ENCODE measurements around the gene ATP5MC2. TPM values are rescaled to one million over a fixed set of nuclear protein-coding genes. Genes with fewer than 3 reads are reported as not detected.
"Not testable (repeated sequence)": the region's sequence is repeated elsewhere in the genome, so short reads cannot be mapped to it uniquely, and the experiment has no call there.

The ATP5MC2 gene
- total RNA-seq, 1 donor from 2014 or later: 148 TPM

DNA sequence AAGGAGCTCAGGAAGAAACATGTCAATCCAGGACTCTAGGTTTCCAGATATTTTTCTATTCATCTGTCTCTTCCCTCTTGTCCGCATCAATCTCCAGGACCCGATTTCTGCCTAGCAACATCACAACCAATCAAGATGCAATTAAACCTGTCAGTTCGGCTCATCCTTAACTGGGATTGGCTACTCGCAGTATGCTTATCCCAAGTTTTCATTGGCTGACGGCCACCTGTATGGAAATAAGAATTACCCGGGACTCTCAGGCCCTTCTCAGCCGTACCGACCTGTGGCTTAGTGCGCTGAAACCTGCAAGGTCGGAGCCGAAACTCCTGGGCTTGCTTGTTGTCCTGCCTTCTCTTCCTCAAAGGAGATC, 20.4 kb upstream of the ATP5MC2 start:
- intact Hi-C loops (cut with DNase I): no loop called here
- DNase-seq (ENCODE audit: low spot score): no peak
- ATAC-seq: peak; percentile 82

DNA sequence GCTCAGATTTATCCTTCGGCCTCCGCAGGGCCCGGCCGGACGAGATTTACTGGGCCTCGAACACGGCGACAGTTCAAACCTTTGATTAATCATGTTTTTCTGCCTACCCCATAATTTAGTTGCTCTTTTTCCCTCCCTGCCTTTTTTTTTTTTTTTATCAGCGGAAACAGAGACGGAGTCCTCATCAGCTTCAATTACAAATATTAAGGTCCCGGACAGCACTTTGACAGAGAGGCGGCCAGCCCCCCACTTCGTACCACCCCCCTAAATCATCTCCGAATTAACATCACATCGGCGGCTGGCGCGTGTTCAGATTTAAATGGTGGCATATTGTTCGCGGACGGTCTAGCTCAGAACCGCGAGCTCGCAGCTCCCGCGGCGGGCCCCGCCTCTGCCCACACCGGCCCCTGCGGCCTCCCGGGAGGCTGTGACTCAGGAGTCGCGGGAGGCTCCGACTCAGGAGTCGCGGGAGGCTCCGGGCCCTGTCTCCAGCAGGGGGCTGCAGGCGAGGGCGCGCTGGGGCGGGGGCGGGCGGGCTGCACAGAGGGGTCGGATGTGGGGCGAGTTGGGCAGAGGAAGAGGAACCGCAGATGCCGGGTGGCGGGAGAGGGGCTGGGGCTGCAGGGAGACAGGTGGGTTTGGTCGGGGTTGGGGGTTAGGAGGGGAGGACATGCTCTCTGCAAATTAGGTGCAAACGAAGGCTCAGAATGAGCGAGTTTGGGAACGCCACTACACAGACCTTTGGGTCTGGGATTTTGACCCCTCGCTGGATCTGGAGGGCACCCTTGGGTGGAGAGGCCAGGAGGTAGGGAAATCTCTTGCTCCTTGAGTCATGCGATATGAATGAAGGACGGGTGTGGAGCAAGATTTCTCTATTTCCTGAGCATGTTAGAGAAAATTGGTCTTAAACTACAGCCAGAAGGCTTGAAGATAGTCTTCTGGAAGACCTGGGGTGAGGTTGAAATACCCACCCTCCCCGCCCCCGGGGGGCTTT, 19.6 kb upstream of the ATP5MC2 start:
- ATAC-seq: peak; percentile 21
- intact Hi-C loops (cut with DNase I): no loop called here
- peak; percentile 67 for DNase-seq (ENCODE audit: low spot score)

DNA sequence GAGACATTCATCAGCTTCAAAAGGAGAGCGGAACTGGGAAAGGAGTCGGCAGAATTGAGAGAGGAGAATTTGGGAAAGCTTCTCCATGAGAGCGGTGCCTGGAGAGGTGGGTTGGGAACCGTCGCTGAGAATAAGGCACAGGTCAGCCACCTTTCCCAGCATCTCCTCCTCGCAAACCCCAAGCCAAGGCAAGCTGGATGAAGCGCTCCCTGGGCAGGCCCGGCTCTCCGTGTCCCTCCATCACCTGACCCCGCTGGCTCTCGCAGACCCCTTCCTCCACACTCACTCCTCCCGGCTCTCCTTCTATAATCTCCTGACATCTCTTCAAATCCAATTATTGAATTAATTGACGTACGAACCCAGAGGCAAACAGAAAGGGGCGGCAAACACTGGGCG, 18.9 kb upstream of the ATP5MC2 start:
- DNase-seq (ENCODE audit: low spot score) (no peak), ATAC-seq (no peak)
- intact Hi-C loops (cut with DNase I): no loop called here

DNA sequence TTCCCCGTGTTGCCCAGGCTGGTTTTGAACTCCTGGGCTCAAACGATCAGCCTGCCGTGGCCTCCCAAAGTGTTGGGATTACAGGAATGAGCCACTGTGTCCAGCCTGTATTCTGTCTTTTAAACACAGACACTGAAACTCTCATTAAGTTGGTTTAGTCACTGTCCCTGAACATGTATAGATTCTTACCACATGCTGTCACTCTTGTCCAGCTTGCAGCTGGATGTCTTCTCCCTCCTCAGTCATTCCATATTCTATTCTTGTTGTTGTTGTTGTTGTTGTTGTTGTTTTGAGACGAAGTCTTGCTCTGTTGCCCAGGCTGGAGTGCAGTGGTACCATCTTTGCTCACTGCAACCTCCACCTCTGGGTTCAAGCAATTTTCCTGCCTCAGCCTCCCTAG, 12.3 kb upstream of the ATP5MC2 start:
- ATAC-seq: no peak
- intact Hi-C loops (cut with DNase I): no loop called here

DNA sequence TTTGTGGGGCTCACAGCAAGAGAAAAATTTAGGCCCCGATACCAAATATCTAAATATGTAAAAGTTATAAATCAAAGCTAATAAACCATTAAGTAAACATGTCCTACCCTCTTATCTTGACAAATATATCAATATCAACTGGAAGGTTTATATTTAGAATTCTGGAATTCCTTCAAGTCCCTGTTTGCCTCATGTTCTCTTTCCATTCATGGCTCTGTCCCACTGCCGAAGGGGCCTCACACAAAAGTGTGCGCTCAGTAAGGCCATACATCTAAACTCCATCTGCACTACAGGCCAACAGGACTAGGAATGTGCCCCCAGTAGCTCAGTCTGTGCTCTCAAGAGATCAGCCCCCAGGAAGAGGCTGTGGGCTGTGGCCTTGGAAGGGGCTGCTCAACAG, 10.6 kb upstream of the ATP5MC2 start:
- ATAC-seq (no peak), DNase-seq (ENCODE audit: low spot score) (no peak)
- intact Hi-C loops (cut with DNase I): no loop called here

More for the DNA sequence above, 12.3 kb upstream of the ATP5MC2 start:
- no peak for DNase-seq (ENCODE audit: low spot score)

DNA sequence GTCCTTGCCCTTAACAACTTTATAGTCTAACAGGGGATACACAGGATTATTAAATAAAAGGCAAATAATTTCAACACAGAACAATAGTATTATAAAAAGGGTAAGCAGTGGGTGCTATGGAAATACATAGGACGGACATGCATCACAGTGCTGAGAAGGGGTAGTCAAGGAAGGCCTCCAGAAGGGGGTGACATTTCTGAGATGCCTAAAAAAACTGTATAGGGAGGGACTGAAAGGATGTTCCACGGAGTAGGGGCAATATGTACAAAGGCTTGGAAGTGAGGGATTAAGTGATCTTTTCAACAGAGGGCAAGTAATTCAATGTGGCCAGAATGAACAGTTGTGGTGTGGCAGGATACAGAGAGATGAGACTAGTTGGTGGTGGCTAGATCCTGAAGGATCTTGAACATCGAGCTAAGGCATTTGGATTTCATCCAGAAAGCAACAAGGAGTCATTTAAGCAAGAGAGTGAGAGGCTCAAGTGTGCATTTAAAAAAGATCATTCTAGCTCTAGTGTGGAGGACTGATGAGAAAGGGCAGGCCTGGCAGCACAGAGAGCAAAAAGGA, 8.9 kb upstream of the ATP5MC2 start:
- no peak for DNase-seq (ENCODE audit: low spot score)
- no peak for ATAC-seq
- intact Hi-C loops (cut with DNase I): no loop called here

DNA sequence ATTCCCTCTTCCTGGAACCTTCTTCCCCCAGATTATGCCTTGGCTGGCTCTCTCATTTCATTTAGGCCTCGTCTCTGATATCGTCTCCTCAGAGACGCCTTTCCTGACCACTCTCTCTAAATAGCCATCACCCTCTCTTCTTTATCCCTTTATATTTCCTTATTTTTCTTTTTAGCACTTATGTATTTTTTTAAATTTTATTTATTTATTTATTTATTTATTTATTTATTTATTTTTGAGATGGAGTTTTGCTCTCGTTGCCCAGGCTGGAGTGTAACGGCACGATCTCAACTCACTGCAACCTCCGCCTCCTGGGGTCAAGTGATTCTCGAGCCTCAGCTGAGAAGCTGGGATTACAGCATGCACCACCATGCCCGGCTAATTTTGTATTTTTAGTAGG, 8.1 kb upstream of the ATP5MC2 start:
- intact Hi-C loops (cut with DNase I): no loop called here

DNA sequence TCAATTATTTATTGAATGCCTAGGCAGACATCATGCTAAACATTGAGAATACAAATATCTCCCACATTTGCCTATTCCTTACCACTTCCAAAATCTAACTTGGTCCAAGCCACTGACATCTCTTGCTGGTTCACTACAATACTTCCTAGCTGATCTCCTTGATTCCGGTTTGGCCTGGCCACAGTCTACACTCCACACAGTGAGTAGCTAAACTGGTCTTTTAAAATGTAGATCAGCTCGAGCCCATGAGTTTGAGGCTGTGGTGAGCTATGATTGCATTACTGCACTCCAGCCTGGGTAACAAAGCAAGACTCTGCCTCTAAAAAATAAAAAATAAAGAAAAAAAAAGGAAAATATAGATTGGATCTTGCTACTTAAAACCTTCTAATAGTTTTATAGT, 7.6 kb upstream of the ATP5MC2 start:
- DNase-seq (ENCODE audit: low spot score) (no peak), ATAC-seq (no peak)
- intact Hi-C loops (cut with DNase I): no loop called here

More for the DNA sequence above, 8.1 kb upstream of the ATP5MC2 start:
- DNase-seq (ENCODE audit: low spot score) (no peak), ATAC-seq (no peak)

DNA sequence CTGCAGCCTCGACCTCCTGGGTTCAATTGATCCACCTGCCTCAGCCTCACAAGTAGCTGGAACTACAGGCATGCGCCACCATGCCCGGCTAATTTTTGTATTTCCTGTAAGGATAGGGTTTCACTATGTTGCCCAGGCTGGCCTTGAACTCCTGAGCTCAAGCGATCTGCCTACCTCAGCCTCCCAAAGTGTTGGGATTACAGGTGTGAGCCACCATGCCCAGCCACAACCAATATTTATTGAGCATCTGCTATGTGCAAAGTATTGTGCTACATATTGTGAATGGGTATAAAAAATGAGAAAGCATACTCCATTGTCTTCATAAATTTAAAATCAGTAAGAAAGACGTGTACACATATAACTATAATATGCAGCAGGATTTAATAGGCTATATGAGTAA, 4.2 kb upstream of the ATP5MC2 start:
- intact Hi-C loops (cut with DNase I); ATAC-seq; DNase-seq (ENCODE audit: low spot score): not testable (repeated sequence)

DNA sequence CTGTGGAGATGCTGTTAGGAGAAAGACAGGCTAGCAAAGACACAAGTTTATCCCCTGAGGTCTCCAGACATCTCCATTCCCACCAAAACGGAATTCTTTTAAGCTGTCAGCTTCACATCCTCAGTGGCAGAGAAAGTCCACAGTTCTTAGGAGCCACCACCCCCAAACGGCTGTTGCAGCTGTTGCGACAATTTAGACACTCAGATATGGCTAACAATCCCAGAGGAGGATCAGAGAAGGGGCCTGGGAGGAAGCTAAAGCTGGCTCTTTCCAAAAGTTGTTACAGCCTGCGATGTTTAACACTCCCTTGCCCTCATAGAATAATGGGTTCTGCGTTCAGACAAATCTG, 1.9 kb upstream of the ATP5MC2 start:
- ATAC-seq (no peak), DNase-seq (ENCODE audit: low spot score) (no peak)
- intact Hi-C loops (cut with DNase I): loop anchor here (10.0 kb wide), 1 partner anchor 133 kb away; no protein-coding TSS in a partner anchor

DNA sequence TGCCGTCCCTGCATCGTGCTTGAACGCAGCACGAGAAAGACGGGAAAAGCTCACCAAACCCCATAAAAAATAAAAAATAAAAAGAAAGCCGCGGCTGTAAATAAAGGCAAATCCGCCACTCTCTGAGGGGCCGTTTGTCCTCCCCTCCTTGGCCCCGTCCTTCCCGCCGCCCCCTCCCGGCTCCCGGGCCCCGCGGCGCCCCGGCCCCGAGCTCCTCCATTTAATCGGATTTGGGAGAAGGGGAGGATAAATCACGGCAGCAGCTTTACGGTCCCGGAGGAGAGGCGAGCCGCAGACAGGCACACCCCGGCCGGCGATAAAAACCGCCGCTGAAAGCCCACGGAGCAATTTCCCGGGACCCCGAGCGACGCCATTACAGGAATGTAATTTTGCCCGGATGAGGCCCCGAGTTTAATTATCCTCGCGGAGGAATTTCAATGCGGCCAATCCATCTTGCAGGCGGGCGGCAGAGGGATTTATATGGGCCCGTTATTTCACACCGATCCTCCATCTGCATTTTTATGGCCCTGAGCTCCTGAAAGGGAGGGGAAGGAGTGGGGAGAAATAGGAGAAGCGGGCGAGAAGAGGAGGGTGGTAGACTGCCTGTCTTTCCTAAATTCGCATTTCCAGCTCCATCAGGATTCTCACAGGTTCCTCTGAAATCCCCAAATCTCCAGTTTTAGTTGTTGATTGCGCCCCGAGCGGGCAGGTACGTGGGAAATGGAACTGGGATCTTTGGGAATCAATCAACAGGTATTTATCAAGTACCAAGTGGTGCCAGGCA, 1.3 kb upstream of the ATP5MC2 start:
- ATAC-seq (peak; percentile 2), DNase-seq (ENCODE audit: low spot score) (no peak)
- intact Hi-C loops (cut with DNase I): loop anchor here (10.0 kb wide), 1 partner anchor 132 kb away; no protein-coding TSS in a partner anchor

DNA sequence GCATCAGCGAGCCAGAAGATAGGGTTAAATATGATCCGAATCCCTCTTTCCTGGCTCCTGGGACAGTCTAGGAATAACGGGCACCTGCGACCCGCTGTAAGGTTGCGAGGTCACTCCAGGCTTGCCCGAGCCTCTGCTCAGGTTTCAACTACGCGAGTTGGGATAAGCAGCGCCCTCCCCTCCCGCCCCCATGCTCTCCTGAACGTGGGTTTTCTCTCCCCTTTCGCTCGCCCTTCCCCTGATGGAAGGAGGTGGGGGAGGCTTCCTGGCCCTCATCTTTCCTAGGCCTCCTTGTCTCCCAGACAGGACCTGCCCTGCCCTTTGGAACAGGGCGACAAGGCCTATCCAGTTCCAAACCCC, 753 bp upstream of the ATP5MC2 start:
- peak; percentile 74 for DNase-seq (ENCODE audit: low spot score)
- intact Hi-C loops (cut with DNase I): loop anchor here (10.0 kb wide), 1 partner anchor 132 kb away; no protein-coding TSS in a partner anchor
- ATAC-seq: peak; percentile 55

DNA sequence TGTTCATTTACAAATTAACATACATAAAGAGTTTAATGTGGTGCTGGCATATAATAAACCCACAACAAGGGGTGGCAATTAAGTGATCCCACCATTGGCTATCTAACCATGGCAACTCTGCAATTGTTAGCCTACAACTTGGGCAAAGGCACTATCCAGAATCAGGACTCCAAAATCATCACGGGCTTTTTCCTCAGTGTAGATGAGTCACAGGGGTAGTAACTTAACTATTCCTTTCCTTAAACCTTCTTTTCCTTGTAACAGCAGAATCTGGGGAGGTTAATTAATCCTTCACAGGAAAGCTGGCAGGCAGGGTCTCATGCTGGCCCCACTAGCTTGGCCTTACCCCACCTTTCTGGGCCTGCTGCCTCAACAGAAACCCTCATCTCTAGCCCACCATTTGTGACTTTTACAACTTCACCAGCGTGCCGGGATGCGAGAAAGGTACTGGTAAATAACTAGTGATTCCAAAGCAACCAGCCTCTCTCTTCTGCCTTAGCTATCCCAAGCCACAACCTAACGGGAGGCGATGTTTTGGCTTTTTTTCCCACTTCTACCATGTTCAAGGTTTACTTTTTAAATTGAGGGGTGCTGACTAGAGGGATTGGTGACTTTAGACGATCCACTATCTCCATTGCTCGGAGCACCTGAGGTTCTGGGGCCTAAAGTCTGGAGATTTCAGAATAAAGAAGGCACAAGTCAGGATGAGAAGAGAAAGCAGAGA, 744 bp downstream of the ATP5MC2 start:
- no peak for DNase-seq (ENCODE audit: low spot score)
- intact Hi-C loops (cut with DNase I): loop anchor here (10.0 kb wide), 1 partner anchor 130 kb away; no protein-coding TSS in a partner anchor
- no peak for ATAC-seq

DNA sequence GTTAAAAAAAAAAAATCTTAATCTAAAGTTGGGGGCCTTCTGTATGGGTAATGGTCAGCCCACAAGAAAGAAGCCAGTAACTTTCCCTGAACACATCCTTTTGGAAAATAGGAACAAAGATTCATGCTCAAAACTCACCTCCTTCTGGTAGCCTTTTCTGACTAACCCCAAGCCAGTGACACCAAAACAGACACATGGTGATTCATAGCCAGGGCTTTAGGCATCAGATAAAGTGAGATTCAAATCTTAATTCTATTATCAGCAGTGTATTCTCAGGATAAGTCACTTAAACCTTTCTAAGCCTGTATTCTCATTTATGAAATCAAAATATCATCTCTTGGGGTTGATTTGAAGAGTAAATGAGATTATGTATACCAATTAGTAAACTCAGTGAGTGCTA, 4.9 kb downstream of the ATP5MC2 start:
- no peak for DNase-seq (ENCODE audit: low spot score)
- intact Hi-C loops (cut with DNase I): loop anchor here (10.0 kb wide), 1 partner anchor 126 kb away; no protein-coding TSS in a partner anchor
- ATAC-seq: no peak

DNA sequence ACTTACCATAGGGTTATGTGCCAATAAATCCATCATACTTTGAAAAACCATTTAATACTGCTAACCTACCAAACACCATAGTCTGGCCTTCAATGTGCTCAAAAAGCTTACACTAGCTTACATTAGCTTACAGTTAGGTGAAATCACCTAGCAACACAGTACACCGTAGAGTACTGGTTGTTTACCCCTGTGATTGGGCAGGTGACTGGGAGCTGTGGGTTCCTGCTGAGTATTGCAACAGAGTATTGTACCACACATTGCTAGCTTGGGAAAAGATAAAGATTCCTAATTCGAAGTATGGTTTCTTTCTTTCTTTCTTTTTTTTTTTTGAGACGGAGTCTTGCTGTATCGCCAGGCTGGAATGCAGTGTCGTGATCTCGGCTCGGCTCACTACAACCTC, 5.6 kb downstream of the ATP5MC2 start:
- ATAC-seq: no peak
- no peak for DNase-seq (ENCODE audit: low spot score)
- intact Hi-C loops (cut with DNase I): loop anchor here (10.0 kb wide), 1 partner anchor 126 kb away; no protein-coding TSS in a partner anchor

DNA sequence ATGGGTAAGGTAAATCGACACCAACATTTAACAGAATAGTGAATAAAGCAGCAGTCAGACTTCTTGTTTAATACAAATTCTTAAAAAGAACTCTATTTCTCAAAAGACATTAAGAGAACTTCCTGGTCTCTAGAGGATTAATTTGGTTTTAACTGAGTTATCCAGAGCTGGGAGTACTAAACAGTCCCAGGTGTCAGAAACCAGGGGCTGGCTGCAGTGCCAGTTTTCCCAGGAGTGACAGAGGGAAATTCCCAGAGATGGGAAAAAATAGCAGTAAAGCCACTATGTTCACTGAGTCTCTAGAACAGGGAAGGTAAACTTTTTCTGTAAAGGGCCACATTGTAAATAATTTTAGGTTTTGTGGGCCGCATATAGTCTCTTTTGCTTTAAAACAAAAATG, 8.8 kb downstream of the ATP5MC2 start:
- no peak for DNase-seq (ENCODE audit: low spot score)
- intact Hi-C loops (cut with DNase I): no loop called here
- ATAC-seq: no peak

DNA sequence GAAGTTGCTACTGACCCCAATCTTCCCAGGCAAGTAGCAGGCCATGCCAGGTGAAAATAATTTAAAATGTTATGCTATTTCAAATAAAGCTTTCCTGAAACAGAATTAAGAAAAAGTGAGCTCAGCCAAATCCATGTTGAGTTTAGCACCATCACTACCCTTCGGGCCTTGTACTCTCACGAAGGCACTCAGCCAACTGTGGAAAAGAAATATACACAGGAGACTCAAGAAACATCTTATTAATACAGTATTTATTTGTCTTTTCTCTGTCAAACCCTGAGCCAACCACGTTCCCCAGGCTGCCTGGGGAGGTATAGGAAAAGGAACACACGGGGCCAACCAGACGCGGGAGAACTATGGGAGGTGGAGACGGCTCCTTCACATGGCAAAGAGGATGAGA, 10.9 kb downstream of the ATP5MC2 start:
- intact Hi-C loops (cut with DNase I): no loop called here
- DNase-seq (ENCODE audit: low spot score) (no peak), ATAC-seq (peak; percentile 23)

DNA sequence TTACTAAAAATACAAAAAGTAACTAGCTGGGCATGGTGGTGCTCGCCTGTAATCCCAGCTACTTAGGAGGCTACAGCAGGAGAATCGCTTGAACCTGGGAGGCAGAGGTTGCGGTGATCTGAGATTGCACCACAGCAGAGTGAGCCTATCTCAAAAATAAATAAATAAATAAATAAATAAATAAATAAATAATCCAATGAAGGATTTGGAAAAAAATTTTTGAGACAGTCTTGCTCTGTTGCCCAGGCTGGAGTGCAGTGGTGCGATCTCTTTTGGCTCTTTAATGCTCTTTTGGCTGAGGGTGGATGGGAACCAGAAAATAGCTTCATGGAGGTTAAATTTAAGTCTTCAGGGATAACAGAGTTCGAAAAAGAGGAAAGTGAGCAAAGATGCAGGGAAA, 11.7 kb downstream of the ATP5MC2 start:
- ATAC-seq (no peak), DNase-seq (ENCODE audit: low spot score) (no peak)
- intact Hi-C loops (cut with DNase I): no loop called here

DNA sequence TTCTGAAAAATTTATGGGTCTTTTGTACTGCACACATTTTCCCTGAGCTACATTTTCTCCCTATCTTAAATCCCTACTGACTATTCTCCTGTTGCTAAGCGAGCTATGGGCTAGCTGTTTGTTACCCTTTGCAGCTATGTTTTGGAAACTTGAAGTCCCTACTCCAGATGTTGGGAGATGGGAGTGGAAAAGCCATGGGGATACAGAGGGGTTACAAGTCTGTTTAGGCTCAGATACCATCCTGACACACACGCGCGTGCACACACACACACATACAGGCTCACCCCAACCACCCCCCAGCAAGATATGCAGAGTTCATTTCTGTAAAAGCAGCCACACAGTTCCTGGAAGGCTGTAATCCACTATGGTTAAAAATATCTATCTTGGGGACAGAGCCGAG, 15.8 kb downstream of the ATP5MC2 start:
- intact Hi-C loops (cut with DNase I): no loop called here
- no peak for DNase-seq (ENCODE audit: low spot score)
- ATAC-seq: peak; percentile 59
